Colonic mucosa (tissue), 4 donors: ENCODE data around the gene CAPNS2. TPM values are rescaled to one million over a fixed set of nuclear protein-coding genes. Genes with fewer than 3 reads are reported as not detected.

ENCODE experiments used
- DNase-seq: peaks from one replicate; pipeline ENCODE4 v3.0.0-alpha.2; 2020
- H3K27ac ChIP-seq: fragments of 200-600 bp; one replicate; pipeline ENCODE4 v1.8.0; 2021
- H3K27me3 ChIP-seq: fragments of 200-600 bp; one replicate; pipeline ENCODE4 v1.8.0; 2021
- H3K36me3 ChIP-seq: fragments of 200-600 bp; one replicate; pipeline ENCODE4 v1.8.0; 2021
- H3K4me1 ChIP-seq: fragments of 200-600 bp; one replicate; pipeline ENCODE4 v1.8.0; 2021; ENCODE audit warnings: mild to moderate bottlenecking
- H3K4me3 ChIP-seq: fragments of 200-600 bp; one replicate; pipeline ENCODE4 v1.8.0; 2021
- H3K9ac ChIP-seq, 2 donors: one replicate each; pipeline ENCODE4 v1.7.0; 2013; ENCODE audit warnings: control low read depth in 2 of 2, low read depth in 2 of 2, low read length in 2 of 2
- H3K9me3 ChIP-seq: fragments of 200-600 bp; one replicate; pipeline ENCODE4 v1.8.0; 2021
- CTCF ChIP-seq: fragments of 200-600 bp; IDR thresholded peaks from one replicate; pipeline ENCODE4 v1.8.0; 2022; ENCODE audit warnings: antibody characterized with exemption, mild to moderate bottlenecking
- intact Hi-C: fragments of 100-400 bp; cut with DNase I; formaldehyde crosslinking; loops from one replicate; pipeline ENCODE4 v1.14.1; 2022
- total RNA-seq, 2 donors: library from RNA; stranded (reverse); fragmentation: NEBNext Ultra II Directional in 1 of 2; extraction: Animal tissue kit (Norgen Biotek cat#: 25700) in 1 of 2; gene quantifications; one replicate each; pipeline ENCODE4 v1.2.1, GENCODE V29; 2021
- donor health status: healthy.
- donor health status: DM: no; HTN: no; CAD: no.
- donor health status: DM: no; HTN: no; CAD: no.

Gene CAPNS2
- total RNA-seq, 2 donors from 2014 or later, result 0.40 to 0.42 TPM

DNA sequence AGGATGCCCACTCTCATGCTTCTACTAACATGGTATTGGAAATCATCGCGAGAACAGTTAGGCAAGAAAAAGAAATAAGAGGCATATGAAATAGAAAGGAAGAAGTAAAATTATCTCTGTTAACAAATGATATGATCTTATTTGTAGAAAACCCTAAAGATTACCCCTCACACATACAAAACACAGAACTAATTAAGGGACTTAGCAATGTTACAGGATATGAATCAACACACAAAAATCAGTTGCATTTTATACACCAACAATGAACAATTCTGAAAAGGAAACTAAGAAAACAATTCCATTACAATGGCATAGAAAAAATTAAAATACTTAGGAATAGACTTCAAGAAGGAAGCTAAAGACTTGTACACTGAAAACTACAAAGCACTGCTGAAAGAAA, 2.7 kb upstream of the CAPNS2 start:
- H3K36me3 ChIP-seq, result no peaks in the 10 kb centered on the region
- H3K9ac ChIP-seq, result no peak overlapping the region
- no peak for TF ChIP-seq CTCF
- H3K4me3 ChIP-seq, result no peak overlapping the region
- no peaks in the 10 kb centered on the region for H3K4me1 ChIP-seq
- intact Hi-C loops, result no loop called here
- no peak for DNase-seq
- no peak overlapping the region for H3K27ac ChIP-seq
- no peaks in the 10 kb centered on the region for H3K27me3 ChIP-seq
- H3K9me3 ChIP-seq, result no peaks in the 10 kb centered on the region

DNA sequence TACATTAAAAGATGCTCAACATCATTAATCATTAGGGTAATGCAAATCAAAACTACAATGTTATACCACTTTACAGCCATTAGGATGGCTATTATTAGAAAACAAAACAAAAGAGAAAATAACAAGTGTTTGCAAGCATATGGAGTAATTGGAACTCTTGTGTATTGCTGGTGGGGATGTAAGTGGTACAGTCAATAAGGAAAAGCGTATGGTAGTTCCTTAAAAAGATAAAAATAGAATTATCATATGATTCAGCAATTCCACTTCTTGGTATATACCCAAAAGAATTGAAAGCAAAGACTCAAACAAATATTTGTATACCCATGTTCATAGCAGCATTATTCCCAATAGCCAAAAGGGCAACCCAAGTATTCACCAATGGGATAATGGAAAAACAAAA, 1.4 kb upstream of the CAPNS2 start:
- no peak overlapping the region for H3K27ac ChIP-seq
- no peak for TF ChIP-seq CTCF
- no peak for DNase-seq
- H3K4me1 ChIP-seq, result no peaks in the 10 kb centered on the region
- no peaks in the 10 kb centered on the region for H3K27me3 ChIP-seq
- no peaks in the 10 kb centered on the region for H3K9me3 ChIP-seq
- H3K4me3 ChIP-seq, result no peak overlapping the region
- no peak overlapping the region for H3K9ac ChIP-seq
- intact Hi-C loops, result no loop called here
- H3K36me3 ChIP-seq, result no peaks in the 10 kb centered on the region

DNA sequence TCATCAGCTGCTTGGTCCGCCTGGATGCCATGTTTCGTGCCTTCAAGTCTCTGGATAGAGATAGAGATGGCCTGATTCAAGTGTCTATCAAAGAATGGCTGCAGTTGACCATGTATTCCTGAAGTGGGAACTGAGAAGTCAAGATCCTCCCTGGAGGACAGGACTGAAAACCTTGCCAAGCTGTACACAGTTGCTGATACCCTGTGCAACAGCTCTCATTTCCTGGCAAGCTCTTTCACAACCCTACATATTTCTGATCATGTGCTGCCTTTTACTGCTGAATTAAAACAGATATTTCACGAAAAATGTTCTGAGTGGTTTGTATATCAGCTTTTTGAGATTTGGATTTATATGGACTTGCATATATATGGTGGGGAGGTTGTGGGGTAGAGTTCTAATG, 898 bp downstream of the CAPNS2 start:
- intact Hi-C loops, result no loop called here
- DNase-seq, result no peak
- H3K27me3 ChIP-seq, result no peaks in the 10 kb centered on the region
- H3K9ac ChIP-seq, result no peak overlapping the region
- no peak for TF ChIP-seq CTCF
- H3K27ac ChIP-seq, result no peak overlapping the region
- no peaks in the 10 kb centered on the region for H3K4me1 ChIP-seq
- H3K4me3 ChIP-seq, result no peak overlapping the region
- no peaks in the 10 kb centered on the region for H3K36me3 ChIP-seq
- H3K9me3 ChIP-seq, result no peaks in the 10 kb centered on the region

DNA sequence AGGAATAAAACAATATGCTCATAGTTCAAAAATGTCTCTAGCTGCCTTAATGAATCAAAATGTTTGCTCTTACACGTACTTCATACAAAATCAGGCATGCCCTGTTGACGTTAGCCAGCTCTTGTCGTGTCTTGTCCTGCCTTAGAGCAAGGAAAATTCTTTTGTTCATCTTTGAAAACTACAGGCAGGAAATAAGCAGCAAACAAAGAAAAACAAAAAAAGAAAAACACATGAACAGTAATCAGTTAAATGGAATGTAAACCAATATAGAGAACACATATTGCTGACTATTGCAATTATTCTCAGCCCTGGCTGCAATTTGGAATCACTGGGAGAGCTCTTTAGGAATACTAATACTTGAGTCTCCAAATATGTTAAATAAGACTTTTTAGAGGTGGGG, 1.7 kb downstream of the CAPNS2 start:
- H3K27me3 ChIP-seq, result no peaks in the 10 kb centered on the region
- H3K27ac ChIP-seq, result no peak overlapping the region
- intact Hi-C loops, result no loop called here
- no peaks in the 10 kb centered on the region for H3K4me1 ChIP-seq
- no peaks in the 10 kb centered on the region for H3K9me3 ChIP-seq
- no peak overlapping the region for H3K4me3 ChIP-seq
- TF ChIP-seq CTCF, result no peak
- DNase-seq, result no peak
- no peaks in the 10 kb centered on the region for H3K36me3 ChIP-seq
- no peak overlapping the region for H3K9ac ChIP-seq

DNA sequence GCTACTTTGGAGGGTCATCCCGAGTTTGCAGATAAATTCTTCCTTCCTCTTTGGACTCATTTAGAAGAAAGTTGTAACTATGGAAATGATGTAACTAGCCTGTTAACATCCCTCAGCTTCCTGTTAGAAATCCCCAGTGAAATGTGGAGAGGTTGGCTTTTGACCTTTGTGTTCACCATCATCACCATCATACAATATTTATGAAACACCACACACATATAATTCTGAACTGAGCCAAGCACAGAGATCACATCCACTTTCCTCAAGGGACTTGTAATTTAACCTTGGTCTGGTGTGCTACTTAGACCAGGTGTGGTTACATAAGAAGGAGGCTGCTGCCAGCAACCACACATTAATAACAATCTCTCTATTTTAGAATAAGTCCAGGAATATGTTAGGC, 2.5 kb downstream of the CAPNS2 start:
- no peak overlapping the region for H3K4me3 ChIP-seq
- H3K9me3 ChIP-seq, result no peaks in the 10 kb centered on the region
- no peak for TF ChIP-seq CTCF
- no peaks in the 10 kb centered on the region for H3K4me1 ChIP-seq
- H3K27ac ChIP-seq, result no peak overlapping the region
- no peaks in the 10 kb centered on the region for H3K36me3 ChIP-seq
- H3K9ac ChIP-seq, result no peak overlapping the region
- DNase-seq, result no peak
- H3K27me3 ChIP-seq, result no peaks in the 10 kb centered on the region
- intact Hi-C loops, result no loop called here

- Histone ChIP-seq H3K4me1 (no peaks in the 10 kb centered on the region), H3K27ac (no peak overlapping the region)
- TF ChIP-seq CTCF, result no peak
Measured at GRCh38 chr16:55570159-55570558, 3.7 kb downstream of the CAPNS2 start.

More at GRCh38 chr16:55570159-55570558, 3.7 kb downstream of the CAPNS2 start:
- H3K36me3 ChIP-seq, result no peaks in the 10 kb centered on the region
- H3K4me3 ChIP-seq, result no peak overlapping the region
- H3K27me3 ChIP-seq, result no peaks in the 10 kb centered on the region
- no peaks in the 10 kb centered on the region for H3K9me3 ChIP-seq
- intact Hi-C loops, result no loop called here
- DNase-seq, result no peak
- H3K9ac ChIP-seq, result no peak overlapping the region
